HEK293T (cell line): ENCODE results near the gene FRMPD2.

Source experiments
- ARNT ChIP-seq: fragments of 450-650 bp; IDR thresholded peaks from 2 replicates; pipeline ENCODE4 v1.6.1; 2017; ENCODE audit warnings: mild to moderate bottlenecking
- CTBP1 ChIP-seq: fragments of 450-650 bp; IDR thresholded peaks from 2 replicates; pipeline ENCODE4 v1.6.1; 2016; ENCODE audit warnings: borderline replicate concordance
- ELF4 ChIP-seq: fragments of 450-650 bp; IDR thresholded peaks from 2 replicates; pipeline ENCODE4 v1.6.1; 2017; ENCODE audit warnings: antibody characterized with exemption
- FOXA1 ChIP-seq: fragments of 450-650 bp; IDR thresholded peaks from 2 replicates; pipeline ENCODE4 v1.6.1; 2016; ENCODE audit warnings: mild to moderate bottlenecking
- FOXM1 ChIP-seq: fragments of 450-650 bp; IDR thresholded peaks from 2 replicates; pipeline ENCODE4 v1.6.1; 2017; ENCODE audit warnings: mild to moderate bottlenecking, borderline replicate concordance
- HDGF ChIP-seq: fragments of 450-650 bp; IDR thresholded peaks from 2 replicates; pipeline ENCODE4 v1.6.1; 2017; ENCODE audit warnings: antibody characterized with exemption, borderline replicate concordance
- L3MBTL2 ChIP-seq: fragments of 450-650 bp; conservative IDR thresholded peaks from 2 replicates; pipeline ENCODE4 v1.6.1; 2016; ENCODE audit warnings: mild to moderate bottlenecking
- SP1 ChIP-seq: fragments of 450-650 bp; IDR thresholded peaks from 2 replicates; pipeline ENCODE4 v1.6.1; 2017
- SUZ12 ChIP-seq: fragments of 450-650 bp; IDR thresholded peaks from 2 replicates; pipeline ENCODE4 v1.6.1; 2016; ENCODE audit warnings: mild to moderate bottlenecking
- TARDBP ChIP-seq: fragments of 450-650 bp; IDR thresholded peaks from 2 replicates; pipeline ENCODE4 v1.6.1; 2016

- TF ChIP-seq SP1, result no peak
- no peak for TF ChIP-seq SUZ12
- no peak for TF ChIP-seq TARDBP
- TF ChIP-seq HDGF, result no peak
- no peak for TF ChIP-seq FOXA1
- no peak for TF ChIP-seq ARNT
- TF ChIP-seq FOXM1, result no peak
- TF ChIP-seq CTBP1, result no peak
- no peak for TF ChIP-seq ELF4
- TF ChIP-seq L3MBTL2, result no peak
These were observed 19.6 kb downstream of the FRMPD2 start for GRCh38 chr10:48254750-48255512.
